ENCODE data around the gene SPECC1.

DNA sequence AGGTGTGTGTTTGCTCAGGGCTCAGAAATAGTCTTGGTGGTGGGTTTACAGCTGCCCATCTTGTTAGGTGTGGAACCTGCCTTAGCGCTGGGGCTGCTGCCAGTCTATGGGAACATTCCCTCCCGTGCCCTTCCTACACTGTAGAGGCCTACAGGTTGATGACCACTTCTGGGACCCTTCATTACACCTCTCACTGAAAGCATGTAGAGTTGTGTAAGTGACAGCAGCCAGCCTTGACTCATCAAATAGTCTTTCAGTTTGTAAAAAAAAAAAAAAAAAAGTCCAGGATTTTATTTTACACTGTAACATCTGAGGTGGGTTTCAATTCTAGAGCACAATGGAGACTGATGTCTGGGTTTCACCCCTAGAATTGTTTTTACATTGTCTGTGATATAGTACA, 193.9 kb downstream of the SPECC1 start:
- TF ChIP-seq CTCF (IDR thresholded peaks at IDR 0.05; ENCODE audit: low read depth, low read length) (no peak), POLR2A (IDR thresholded peaks at IDR 0.05; ENCODE audit: extremely low read depth, insufficient read length) (no peak)
- TF ChIP-seq, protein P1, sequence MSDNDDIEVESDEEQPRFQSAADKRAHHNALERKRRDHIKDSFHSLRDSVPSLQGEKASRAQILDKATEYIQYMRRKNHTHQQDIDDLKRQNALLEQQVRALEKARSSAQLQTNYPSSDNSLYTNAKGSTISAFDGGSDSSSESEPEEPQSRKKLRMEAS (IDR thresholded peaks at IDR 0.05; ENCODE audit: low read depth, low read length), result no peak

All from NB4 (cell line).